GM10266 (cell line): ENCODE results near the gene SIM2.

ENCODE experiments used
- DNase-seq: peaks from one replicate; pipeline ENCODE4 v3.0.0; 2012; ENCODE audit errors: extremely low spot score
- CTCF ChIP-seq: IDR thresholded peaks from 2 replicates; pipeline ENCODE4 v1.5.1; 2012; ENCODE audit warnings: mild to moderate bottlenecking, low read depth; ENCODE audit not compliant: control insufficient read depth, insufficient read depth; ENCODE audit errors: missing control alignments

The SIM2 gene

GRCh38 chr21:36759348-36760083 is 60.6 kb downstream of the SIM2 start:
- no peak for DNase-seq
- no peak for TF ChIP-seq CTCF

GRCh38 chr21:36761685-36762084 is 62.8 kb downstream of the SIM2 start:
- no peak for DNase-seq
- no peak for TF ChIP-seq CTCF

GRCh38 chr21:36762642-36763041 is 63.7 kb downstream of the SIM2 start:
- TF ChIP-seq CTCF = no peak

GRCh38 chr21:36763305-36763704 is 64.4 kb downstream of the SIM2 start:
- DNase-seq = no peak
- no peak for TF ChIP-seq CTCF

More at GRCh38 chr21:36762642-36763041, 63.7 kb downstream of the SIM2 start:
- DNase-seq = no peak

GRCh38 chr21:36765229-36765628 is 66.3 kb downstream of the SIM2 start:
- DNase-seq = no peak
- TF ChIP-seq CTCF = no peak

- TF ChIP-seq CTCF = no peak
- no peak for DNase-seq
Measured at GRCh38 chr21:36766511-36766910, 67.6 kb downstream of the SIM2 start.

- no peak for TF ChIP-seq CTCF
- DNase-seq = no peak
Measured at GRCh38 chr21:36767096-36767495, 68.2 kb downstream of the SIM2 start.
